Measurements from ENCODE around the gene SAP25.
"Not testable (repeated sequence)": the region's sequence is repeated elsewhere in the genome, so short reads cannot be mapped to it uniquely, and the experiment has no call there.

Gene SAP25

DNA sequence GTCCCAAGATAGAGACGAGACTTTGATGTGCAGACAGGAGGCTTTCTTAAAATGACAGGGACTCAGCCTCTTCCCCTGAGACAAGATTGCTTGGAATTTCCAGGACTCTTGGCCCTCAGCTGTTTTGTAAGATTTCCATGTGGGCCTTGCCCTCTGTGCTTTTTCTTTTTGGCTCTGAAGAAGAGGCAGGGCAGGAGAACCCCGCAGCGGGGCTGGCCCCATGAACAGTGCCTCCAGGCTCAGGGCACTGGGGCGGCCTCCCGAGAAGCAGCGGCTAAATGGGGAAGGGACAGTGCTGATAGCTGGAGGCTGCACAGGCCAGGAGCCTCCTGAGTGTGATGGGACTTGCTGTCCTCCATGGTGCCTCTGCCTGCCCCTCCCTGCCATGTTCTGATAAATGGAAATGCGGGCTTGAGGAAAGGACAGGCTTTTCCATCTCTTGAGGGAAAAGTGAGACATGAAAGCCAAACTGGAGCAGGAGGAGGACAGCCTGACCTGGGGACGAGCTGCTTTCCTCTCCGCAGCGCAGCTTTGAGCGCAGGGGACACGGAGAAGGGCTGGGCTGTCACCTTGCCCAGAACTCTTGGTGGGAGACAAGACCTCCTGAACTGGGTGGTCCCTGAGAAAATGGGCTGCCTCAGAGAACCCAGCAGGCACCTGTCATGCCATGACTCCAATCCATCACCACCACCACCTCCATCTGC, 12.1 kb downstream of the SAP25 start:
- DNase-seq (ENCODE audit: low read depth), result no peak

DNA sequence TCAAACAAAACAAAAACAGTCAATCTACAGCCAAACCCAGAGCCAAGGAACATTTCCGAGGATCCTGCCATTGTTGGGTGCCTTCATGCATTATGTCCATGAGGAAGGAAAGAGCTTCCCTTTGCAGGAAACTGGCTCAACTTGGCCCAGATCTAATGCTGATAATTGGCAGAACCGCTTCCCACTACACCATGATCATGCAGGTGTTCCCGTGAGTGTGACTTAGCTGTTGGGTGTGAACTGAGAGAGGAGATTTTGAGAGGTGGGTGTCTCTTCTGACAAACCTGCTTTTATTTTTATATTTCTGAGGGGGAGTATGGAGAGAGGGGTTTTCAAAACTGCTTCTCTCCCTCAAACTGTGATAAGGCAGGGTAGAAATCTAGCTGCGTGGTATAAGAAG, 14.6 kb downstream of the SAP25 start:
- DNase-seq (ENCODE audit: low read depth), result no peak

DNA sequence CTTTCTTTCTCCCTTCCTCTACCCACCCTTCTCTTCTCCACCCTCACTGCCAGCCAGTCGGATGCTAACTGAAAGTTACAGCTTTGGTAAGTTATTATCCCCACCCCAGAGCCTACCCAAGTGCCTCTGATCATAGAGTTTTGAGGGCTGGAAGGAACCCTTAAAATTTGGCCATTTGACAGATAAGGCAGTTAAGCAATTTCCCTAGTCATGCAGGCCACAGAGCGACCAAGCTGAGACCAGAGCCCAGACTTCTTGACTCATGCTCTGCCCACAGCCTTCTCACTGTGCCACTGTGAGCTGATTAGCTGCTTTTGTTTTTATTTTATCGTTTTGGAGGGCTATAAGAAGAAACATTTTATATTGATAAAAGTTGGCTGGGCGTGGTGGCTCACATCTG, 17.2 kb downstream of the SAP25 start:
- no peak for DNase-seq (ENCODE audit: low read depth)

- DNase-seq (ENCODE audit: low read depth), result no peak
Measured at GRCh38 chr7:100555701-100556100, 18.0 kb downstream of the SAP25 start.

DNA sequence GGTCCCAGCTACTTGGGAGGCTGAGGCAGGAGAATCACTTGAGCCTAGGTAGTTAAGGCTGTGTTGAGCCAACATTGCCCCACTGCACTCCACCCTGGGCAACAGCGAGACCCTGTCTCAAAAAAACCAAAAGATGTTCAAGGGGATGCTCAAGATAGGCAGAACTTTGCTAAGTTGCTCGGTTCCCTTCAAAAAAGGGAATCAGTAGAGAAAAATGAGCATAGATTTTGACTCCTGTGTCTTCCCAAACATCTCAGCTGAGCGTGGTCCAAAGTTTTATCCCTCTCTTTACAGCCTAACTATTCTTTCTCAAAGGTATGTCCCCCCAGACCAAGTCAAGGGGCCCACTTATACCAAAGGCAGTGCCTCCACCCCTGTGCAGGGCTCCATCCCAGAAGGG, 20.7 kb downstream of the SAP25 start:
- DNase-seq (ENCODE audit: low read depth), result no peak

DNA sequence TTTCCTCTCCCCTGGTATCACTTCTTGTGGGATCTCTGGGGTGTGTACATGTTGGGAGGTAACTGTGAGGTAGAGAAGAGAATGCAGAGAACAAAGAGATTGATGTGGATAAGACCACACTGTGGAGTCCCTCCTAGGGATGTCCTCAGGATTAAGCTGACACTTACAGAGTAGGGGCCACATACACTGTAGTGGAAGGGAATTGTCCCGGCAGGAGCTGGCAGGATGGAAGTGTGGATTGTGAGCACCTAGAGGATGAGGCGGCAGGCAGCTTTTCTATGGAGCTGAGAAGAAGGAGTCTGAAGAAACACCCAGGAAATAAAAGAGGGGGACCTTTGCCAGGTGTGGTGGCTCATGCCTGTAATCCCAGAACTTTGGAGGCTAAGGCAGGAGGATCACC, 21.2 kb downstream of the SAP25 start:
- no peak for DNase-seq (ENCODE audit: low read depth)

DNA sequence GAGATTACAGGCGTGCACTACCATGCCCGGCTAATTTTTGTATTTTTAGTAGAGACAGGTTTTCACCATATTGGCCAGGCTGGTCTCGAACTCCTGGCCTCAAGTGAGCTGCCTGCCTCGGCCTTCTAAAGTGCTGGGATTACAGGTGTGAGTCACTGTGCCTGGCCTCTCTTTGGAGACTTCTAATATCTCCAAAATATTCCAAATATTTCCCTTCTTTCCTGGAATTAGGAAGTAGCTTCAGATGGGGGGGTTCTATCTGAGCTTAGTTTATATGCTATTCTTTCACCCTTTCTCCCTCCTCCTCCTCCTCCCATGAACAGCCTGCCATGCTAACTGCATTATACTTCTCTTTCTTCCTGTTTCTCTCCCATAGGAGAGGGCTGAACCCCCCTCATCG, 25.3 kb downstream of the SAP25 start:
- not testable (repeated sequence) for DNase-seq (ENCODE audit: low read depth)

DNA sequence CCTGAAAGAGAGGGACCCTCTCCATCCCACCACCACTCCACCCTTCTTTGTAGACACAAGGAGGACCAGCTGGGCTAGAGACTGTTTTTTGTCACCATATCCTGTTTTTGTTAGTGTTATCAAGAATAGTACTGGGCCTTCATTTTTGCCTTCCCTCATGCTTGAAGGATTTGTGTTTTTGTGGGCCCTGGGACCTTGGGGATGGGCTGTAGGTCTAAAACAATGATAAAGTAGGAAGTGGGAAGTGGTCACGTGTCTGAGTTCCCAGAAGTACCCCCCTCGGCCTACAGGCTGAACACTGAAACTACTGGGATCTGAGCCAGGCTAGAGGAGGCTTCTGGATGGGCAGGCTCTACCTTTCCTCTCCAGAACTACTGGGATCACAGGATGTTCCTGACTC, 25.8 kb downstream of the SAP25 start:
- DNase-seq (ENCODE audit: low read depth), result no peak

DNA sequence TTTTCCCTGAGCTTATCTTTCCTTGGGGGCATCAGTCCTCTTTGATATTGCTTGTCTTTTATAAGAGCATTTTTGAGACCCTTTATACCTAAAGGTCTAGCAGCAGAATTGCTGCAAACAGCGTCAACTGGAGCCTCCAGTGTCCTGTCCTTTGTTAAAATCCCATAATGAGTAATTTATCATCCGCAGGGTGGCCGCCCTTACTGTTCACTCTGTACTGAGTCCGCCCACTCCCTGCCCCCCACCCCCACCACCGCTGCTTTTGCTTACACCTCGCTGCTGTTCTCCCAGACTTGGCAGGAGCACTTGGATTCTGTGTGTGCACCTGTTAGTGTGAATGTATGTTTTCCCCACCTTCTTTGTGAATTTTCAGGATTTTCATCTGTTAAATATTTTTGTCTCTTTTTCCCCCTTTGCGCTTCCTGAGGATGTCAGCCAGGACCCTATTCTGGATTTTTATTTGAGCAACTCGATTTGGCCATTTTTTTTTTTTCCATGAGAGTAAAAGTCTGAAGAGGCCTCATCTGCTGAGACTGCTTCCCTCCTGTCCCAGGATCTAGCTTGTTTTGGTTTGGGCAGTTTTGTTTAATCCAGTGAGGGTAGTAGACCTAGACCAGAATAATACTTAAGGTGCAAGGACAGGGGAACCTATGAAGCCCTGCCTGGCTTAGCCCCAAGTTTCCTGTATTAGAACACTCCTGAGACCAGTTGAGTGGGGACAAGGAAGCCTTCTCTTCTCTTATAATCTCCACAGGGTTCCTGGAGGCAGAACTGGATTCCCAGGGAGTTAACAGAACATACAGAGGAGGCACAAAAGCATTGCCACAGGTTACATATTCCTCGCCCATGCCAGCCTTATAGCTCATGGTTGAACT, 26.5 kb downstream of the SAP25 start:
- DNase-seq (ENCODE audit: low read depth), result no peak

DNA sequence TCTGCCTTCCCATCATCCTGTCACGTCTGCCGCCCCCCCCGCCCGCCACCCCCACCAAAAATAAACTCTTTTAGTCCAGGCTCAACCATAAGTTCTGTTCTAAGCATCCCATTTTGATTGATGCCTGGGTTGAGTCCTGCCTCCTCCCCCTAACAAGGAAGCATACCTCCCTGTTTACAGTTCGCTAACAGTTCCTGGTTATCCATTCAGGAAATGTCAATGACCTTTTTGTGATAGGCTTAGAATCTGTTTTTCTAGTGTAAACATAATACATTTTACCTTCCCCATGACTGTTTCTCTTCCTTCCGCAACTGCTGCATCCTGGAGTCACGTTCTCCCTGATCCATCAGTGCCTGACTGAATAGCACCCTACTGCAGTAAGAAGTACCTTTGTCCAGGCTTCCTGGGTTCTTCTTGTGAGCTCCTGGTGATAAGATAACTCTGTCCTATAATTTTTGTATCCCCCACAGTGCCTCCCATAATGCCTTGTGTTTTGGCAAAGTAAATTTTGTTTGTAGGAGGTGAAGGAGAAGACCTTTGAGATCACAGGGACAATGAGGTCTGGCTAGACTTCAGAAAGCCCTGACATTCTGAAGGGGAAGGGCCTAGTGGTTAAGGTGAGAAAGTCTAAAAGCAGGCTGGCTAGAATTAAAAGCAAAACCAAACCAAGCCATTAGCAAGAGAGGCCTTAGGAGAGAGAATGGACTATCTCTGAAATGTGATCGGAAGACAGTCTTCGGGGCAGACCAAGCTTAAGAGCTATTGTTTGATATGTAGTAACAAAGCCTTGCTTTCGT, 27.4 kb downstream of the SAP25 start:
- DNase-seq (ENCODE audit: low read depth), result no peak

DNA sequence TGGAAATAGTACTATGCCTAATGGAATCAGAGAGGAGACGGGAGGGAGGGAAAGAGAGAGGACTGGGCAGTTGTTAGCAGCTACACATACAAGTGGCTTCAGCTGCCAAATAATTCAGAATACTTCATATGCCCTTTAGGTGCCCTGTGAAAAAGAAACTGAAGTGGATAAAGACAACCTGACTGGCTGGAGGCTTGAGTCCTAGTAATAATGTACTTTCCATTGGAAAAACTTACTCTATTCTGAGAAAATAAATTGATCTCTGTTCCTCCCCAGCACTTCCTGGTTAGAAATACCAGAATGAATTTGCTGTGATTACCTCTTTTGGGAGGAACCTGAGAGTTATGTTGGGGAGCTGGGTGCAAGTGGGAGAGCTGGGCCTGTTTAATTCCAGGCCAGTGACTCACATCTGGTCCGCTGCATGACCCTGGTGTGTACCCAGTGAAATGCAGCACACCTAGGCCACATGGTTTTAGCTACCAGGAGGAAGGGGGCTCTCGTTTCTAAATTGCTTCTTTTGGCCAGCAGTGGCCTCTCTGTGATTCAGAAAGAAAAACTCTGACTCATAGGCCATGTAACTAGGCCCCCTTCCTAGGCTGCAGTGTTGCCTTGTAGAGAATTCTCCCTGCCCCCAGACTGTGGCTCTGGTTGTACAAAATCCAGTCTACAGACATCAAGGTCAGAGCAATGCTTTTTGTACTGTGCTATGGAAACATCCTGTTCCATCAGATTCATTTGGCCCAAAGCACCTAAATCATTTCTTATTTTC, 28.2 kb downstream of the SAP25 start:
- peak; percentile 67 for DNase-seq (ENCODE audit: low read depth)

- DNase-seq (ENCODE audit: low read depth), result no peak
Measured at GRCh38 chr7:100544967-100545359, 28.7 kb downstream of the SAP25 start.

- no peak for DNase-seq (ENCODE audit: low read depth)
Measured at GRCh38 chr7:100544386-100544785, 29.3 kb downstream of the SAP25 start.

DNA sequence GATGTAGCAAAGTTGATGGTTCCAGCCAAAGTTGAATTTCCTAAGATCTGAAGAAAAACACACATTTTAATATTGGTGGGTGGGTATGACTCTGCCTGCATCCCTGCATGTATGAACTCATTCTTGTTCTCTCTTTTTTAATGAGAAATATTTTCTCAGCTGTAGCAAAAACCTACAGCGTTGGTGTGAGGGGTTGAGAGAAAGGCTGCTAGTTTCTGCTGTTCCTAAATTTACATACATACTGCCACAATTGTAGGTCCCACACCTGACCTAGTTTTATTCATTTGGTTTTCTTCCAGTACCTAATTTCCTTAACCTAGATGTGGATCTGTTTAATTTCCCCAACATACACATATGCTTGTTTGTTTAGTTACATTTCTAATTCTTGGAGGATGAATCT, 30.1 kb downstream of the SAP25 start:
- no peak for DNase-seq (ENCODE audit: low read depth)

DNA sequence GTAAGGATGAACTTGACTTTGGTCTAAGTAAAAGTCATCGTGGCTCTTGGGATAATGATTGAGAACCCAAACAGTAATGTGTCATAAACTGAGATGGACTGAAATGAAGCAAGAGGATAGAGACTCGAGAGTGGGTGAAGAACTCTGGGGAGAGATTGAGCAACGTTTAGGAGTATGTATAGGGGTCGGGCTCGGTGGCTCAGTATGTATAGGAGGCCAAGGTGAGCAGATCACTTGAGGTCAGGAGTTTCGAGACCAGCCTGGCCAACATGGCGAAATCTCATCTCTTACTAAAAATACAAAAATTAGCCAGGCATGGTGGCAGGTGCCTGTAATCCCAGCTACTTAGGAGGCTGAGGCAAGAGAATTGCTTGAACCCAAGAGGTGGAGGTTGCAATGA, 32.4 kb downstream of the SAP25 start:
- DNase-seq (ENCODE audit: low read depth), result not testable (repeated sequence)

DNA sequence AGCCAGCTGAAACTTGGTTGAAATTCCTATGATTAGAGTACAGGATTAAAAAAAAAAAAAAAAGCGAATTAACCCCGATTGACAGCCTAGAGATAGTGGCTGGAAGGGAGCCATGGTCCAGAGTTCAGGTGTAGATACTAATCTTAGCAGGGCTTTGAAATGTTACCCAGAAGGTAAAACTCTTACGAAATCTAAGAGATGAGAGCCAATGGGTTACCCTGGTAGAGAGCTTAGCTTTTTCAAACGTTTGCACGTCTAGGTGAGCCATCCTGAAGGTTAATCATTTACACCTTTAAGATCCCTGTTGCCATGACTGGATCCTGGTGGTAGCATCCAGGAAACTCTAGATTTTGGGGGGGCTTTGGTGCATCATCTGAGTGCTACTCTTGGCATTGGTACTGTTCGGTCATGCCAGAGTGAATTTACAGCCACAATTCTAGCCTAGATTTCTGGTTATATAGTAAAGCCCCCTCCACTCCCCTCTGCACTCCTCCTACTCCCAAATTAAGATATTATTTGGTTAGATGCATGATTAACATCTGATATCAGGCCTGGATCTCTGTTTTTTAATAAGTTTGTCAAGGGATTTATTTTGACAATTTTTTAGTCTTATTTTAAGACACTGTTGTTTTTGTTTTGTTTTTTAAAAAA, 33.5 kb downstream of the SAP25 start:
- no peak for DNase-seq (ENCODE audit: low read depth)

DNA sequence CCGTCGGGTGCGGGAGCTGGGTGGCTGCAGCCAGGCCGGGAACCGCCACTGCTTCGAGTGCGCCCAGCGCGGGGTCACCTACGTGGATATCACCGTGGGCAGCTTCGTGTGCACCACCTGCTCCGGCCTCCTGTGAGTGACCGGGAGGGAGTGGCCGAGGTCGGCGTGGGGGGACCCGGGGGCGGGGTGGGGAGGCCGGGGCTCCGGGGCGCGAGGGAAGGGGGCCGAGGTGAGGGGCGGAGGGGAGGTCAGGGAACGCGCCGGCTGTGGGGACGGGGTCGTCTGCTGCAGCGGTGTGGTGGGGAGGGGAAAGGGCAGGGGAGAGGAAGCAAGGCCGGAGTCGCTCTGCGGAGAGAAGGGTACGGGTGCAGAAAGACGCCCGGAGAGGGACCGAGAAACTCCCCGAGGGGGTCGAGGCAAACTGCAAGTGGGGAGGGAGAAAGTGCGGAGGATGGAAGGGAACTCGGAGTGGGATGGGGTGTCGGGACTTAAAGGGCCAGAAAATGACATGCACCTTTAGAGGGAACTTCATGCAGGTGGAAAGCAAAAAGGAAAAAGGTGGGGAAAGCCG, 34.2 kb downstream of the SAP25 start:
- DNase-seq (ENCODE audit: low read depth), result no peak

DNA sequence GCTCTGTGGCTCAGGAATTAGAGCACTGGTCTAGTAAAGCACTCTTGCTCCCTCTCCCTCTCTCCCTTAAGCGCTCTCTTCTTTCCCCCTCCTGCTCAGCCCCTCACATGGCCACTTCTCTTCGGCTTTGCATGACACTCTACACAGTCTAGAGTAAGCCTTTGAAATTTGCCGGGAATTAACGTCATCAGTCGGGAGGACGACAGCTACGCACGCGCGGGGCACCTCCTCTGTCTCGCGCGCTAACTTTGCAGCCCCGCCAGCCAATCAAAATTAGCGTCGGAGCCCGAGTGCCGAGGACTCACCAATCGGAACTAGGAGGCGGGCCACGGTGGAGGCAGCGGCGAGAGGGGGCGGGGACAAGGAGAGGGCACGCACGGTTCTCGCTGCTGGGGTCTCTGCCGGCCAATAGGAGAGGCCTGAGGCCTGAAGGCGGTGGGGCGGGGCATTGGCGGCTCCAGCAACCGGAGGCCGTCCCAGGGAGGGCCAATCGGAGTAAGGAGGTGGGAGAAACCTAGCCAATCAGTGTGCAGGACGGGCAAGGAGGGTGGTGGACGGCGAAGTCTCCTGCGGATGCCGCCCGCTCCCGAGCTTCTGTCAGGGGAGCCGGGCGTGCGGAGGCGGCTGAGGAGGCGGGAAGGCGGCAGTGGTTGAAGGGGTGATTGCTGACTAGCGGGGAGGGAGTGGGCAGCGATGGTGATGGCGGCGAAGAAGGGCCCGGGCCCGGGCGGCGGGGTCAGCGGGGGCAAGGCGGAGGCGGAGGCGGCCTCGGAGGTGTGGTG, 34.9 kb downstream of the SAP25 start, which contains the start of gene AGFG2:
TSS of gene AGFG2 (plus strand) at position 550 of the 782 bp plus-strand sequence. CDS start at position 694, 144 bp downstream.
- peak; percentile 100 for DNase-seq (ENCODE audit: low read depth)

- no peak for DNase-seq (ENCODE audit: low read depth)
Measured at GRCh38 chr7:100538348-100538653, 35.4 kb downstream of the SAP25 start.

- not testable (repeated sequence) for DNase-seq (ENCODE audit: low read depth)
Measured at GRCh38 chr7:100536695-100537094, 37.0 kb downstream of the SAP25 start.

All from activated T-cell treated with anti-CD3 and anti-CD28 coated beads for 48 hours (primary cell).